HAP-1 (cell line): Measurements from ENCODE around the gene GJA9.

Experiments used
- DNase-seq, 2 experiments: peaks; one replicate each; pipeline ENCODE4 v3.0.0-alpha.2; 2016 to 2020; ENCODE audit warnings: low spot score in 2 of 2
- H3K27me3 ChIP-seq: fragments of 250-450 bp; sonication (Bioruptor Pico); 2 replicates; pipeline ENCODE4 v1.5.1; 2020; ENCODE audit warnings: low read depth, mild to moderate bottlenecking, moderate library complexity
- H3K36me3 ChIP-seq: fragments of 250-450 bp; sonication (Bioruptor Pico); replicated peaks from 2 replicates; pipeline ENCODE4 v1.5.1; 2020; ENCODE audit warnings: mild to moderate bottlenecking
- H3K4me1 ChIP-seq: fragments of 250-450 bp; sonication (Bioruptor Pico); 2 replicates; pipeline ENCODE4 v1.5.1; 2020; ENCODE audit warnings: mild to moderate bottlenecking
- H3K4me3 ChIP-seq: fragments of 250-450 bp; sonication (Bioruptor Pico); 2 replicates; pipeline ENCODE4 v1.5.1; 2020; ENCODE audit warnings: mild to moderate bottlenecking, moderate library complexity
- H3K9me3 ChIP-seq: fragments of 250-450 bp; sonication (Bioruptor Pico); 2 replicates; pipeline ENCODE4 v1.5.1; 2020; ENCODE audit warnings: mild to moderate bottlenecking, moderate library complexity
- in situ Hi-C: fragments of 300-500 bp; cut with MboI; formaldehyde crosslinking; loops from 3 replicates; pipeline ENCODE4 v1.14.3; 2020; ENCODE audit warnings: low sequenced_read_pairs, inconsistent platforms, mixed read lengths

The GJA9 gene

DNA sequence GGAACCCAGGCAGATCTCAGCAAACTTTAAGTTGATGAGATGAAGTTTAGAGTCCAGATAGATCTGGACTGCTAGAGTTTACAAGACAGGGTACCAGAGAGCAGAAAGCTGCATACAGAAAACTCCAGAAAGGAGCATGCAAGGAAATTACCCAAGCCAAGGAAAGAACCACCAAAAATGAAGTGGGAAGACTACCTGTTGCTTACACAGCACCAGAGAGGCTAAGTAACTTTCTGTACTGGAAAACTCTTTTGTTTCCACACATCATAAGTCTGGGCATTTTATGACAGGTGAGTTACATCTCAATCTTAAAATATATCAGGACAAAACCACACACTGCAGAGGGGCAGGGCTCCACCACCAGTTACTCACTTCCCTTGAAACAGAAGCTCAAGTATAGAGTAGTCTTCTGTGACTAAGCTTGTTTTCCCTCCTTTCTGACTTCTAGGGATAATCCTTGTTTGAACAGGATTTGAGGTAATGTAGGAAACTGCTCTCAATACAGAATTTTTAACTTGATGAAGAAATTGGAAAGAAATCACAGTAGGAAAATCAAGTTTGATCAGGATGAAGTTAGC lies 17.4 kb upstream of the GJA9 start:
- DNase-seq: no peak
- H3K4me3 ChIP-seq: no peak overlapping the region
- in situ Hi-C loops: no loop called here
- H3K9me3 ChIP-seq: no peaks in the 10 kb centered on the region
- H3K36me3 ChIP-seq: no peaks in the 10 kb centered on the region
- no peaks in the 10 kb centered on the region for H3K27me3 ChIP-seq
- no peaks in the 10 kb centered on the region for H3K4me1 ChIP-seq

DNA sequence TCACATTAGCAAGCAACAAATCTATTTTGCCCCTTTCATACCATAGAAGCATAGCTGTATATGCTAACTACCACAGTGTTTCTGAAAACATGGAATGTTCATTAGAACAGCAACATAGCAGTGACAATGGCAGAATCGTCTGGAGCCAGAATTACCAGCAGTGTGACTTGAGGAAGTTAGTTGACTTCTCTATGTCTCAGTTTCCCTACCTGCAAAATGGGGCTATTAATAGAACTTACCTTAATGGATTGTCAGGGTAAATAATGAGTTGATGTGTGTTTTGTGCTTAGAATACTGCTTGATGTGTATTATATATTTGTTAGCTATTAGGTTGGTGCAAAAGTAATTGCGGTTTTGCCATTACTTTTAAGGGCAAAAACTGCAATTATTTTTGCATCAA lies 14.8 kb upstream of the GJA9 start:
- Histone ChIP-seq H3K4me1 (no peaks in the 10 kb centered on the region), H3K27me3 (no peaks in the 10 kb centered on the region), H3K4me3 (no peak overlapping the region), H3K9me3 (no peaks in the 10 kb centered on the region), H3K36me3 (no peaks in the 10 kb centered on the region)
- in situ Hi-C loops: no loop called here
- DNase-seq: no peak

DNA sequence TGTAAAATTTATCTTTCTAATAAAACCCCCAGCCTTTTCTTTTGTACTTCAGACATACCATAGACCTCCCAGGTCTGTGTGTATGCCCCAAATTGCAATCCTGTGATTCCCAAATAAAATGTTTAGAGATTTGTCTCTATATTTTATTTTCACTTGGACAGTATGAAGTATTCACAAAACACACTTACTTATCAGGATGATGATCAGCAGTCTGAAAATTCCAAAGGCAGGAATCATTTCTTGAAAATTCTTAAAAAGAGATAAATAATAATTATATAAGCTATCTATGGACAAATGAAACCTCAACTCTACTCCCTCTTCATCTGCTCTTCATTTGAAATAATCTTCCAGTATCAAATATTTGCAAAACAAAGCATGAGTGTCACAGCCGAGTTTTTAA lies 11.6 kb upstream of the GJA9 start:
- no peak for DNase-seq
- Histone ChIP-seq H3K27me3 (no peaks in the 10 kb centered on the region), H3K4me1 (no peaks in the 10 kb centered on the region), H3K4me3 (no peak overlapping the region), H3K36me3 (no peaks in the 10 kb centered on the region), H3K9me3 (no peaks in the 10 kb centered on the region)
- in situ Hi-C loops: no loop called here

DNA sequence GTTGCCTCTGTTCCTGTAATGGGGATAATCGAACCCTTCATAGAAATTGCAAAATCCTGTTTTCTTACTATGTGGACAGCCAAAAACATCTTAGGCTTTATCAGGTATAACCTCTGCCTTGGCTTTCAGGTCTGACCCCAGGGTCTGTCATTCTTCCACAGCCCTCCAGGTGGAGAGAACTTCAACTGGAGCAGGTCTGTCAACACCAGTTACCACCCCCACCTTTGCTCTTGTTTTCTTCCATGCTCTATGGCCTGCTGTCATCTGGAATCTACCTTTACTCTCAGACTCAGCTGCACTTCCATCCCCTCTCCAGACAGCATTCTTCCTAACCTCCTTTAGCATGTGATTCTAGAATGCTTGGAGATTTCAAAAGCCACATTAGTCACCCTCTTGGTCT lies 10.4 kb upstream of the GJA9 start:
- Histone ChIP-seq H3K4me3 (no peak overlapping the region), H3K9me3 (no peaks in the 10 kb centered on the region), H3K36me3 (no peaks in the 10 kb centered on the region), H3K27me3 (no peaks in the 10 kb centered on the region), H3K4me1 (no peaks in the 10 kb centered on the region)
- in situ Hi-C loops: no loop called here
- DNase-seq: no peak

DNA sequence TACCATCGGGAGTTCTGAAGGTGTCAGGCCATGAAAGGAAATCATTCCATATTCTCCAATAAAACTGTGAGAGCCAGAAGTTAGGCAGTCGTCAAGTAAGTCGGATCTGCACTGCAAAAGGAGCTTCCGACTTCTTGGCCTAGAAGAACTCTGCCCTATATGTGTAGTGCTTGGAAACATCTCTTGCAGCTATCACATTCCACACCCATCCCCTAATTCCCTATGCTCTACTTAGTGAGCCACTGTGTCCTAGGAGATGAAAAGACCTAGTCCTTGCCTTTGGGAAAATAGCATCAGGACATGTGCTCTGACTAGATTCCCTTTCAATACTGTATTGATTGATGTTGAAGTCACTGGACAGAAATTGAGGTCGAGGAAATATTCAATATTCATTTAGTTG lies 8.2 kb upstream of the GJA9 start:
- Histone ChIP-seq H3K4me3 (no peak overlapping the region), H3K36me3 (no peaks in the 10 kb centered on the region), H3K9me3 (no peaks in the 10 kb centered on the region), H3K27me3 (no peaks in the 10 kb centered on the region), H3K4me1 (no peaks in the 10 kb centered on the region)
- DNase-seq: no peak
- in situ Hi-C loops: no loop called here

DNA sequence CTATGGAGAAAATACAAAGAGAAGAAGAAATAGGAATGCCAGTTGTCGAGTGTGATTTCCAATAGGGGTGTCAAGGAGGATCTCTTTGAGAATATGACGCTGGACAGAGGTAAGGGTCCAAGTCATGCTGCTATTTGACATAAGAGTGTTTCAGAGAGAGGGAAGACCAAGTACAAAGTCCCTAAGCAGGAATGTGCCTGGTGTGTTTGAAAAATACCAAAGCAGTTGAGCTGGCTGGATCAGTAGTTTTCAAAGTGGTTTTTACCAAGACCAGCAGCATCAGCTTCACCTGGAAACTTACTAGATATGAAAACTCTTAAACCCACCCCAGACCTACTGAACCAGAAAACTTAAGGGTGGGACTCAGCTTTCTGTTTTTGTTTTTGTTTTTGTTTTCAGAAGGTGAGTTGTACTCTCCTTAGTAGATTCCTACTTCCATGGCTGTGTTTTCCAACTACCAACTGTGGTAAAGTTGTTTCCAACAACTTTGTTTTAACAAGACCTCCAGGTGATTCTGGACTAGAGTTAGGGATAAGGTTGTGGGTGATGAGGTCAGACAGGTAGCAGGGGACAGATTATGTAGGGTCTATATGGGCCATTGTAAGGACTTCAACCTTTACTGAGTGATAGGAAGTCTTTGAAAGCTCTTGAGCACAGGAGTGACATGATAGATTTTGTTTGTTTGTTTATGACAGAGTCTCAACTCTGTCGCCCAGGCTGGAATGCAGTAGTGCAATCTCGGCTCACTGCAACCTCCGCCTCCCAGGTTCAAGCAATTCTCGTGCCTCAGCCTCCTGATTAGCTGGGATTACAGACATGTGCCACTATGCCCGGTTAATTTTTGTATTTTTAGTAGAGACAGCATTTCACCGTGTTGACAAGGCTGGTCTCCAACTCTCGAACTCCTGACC lies 7.3 kb upstream of the GJA9 start:
- no peaks in the 10 kb centered on the region for H3K27me3 ChIP-seq
- no peaks in the 10 kb centered on the region for H3K4me1 ChIP-seq
- DNase-seq: no peak
- no peak overlapping the region for H3K4me3 ChIP-seq
- no peaks in the 10 kb centered on the region for H3K9me3 ChIP-seq
- no peaks in the 10 kb centered on the region for H3K36me3 ChIP-seq
- in situ Hi-C loops: no loop called here

DNA sequence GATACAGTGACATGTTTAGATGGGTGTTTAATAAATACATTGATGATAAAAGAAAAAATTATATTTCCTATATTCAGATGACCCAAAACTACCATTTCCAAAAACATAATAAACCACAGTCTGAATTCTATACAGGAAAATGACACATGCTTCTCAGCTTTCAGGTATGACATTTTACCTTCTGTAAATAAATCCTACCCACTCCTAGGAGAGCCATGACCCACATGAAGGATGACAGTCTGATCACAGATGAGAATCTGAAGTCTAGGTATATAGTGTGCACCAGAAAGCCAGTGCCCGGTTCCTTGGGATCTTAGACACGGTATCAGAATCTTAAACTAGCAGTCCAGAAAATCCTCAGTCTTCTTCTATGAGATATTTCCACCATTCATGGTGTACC lies 3.7 kb upstream of the GJA9 start:
- in situ Hi-C loops: no loop called here
- H3K4me1 ChIP-seq: no peaks in the 10 kb centered on the region
- H3K9me3 ChIP-seq: no peaks in the 10 kb centered on the region
- no peak overlapping the region for H3K4me3 ChIP-seq
- H3K36me3 ChIP-seq: no peaks in the 10 kb centered on the region
- H3K27me3 ChIP-seq: no peaks in the 10 kb centered on the region
- no peak for DNase-seq

DNA sequence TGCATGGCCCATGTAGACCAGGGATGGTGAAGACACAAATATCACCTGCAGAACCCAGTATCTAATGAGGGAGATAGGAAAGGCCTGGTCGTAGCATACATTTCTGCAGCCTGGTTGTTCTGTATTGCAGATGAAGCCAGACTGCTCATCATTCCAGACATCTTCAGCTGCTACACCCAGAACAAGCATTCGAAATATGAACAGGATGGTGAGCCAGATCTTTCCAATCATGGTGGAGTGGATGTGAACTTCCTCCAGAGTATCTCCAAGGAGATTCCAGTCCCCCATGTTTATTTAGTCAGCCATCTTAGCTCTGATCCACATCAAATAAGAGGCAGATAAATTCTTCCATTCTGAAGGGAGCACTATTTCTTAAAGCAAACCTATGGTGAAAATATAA lies 5.6 kb downstream of the GJA9 start:
- H3K9me3 ChIP-seq: no peaks in the 10 kb centered on the region

DNA sequence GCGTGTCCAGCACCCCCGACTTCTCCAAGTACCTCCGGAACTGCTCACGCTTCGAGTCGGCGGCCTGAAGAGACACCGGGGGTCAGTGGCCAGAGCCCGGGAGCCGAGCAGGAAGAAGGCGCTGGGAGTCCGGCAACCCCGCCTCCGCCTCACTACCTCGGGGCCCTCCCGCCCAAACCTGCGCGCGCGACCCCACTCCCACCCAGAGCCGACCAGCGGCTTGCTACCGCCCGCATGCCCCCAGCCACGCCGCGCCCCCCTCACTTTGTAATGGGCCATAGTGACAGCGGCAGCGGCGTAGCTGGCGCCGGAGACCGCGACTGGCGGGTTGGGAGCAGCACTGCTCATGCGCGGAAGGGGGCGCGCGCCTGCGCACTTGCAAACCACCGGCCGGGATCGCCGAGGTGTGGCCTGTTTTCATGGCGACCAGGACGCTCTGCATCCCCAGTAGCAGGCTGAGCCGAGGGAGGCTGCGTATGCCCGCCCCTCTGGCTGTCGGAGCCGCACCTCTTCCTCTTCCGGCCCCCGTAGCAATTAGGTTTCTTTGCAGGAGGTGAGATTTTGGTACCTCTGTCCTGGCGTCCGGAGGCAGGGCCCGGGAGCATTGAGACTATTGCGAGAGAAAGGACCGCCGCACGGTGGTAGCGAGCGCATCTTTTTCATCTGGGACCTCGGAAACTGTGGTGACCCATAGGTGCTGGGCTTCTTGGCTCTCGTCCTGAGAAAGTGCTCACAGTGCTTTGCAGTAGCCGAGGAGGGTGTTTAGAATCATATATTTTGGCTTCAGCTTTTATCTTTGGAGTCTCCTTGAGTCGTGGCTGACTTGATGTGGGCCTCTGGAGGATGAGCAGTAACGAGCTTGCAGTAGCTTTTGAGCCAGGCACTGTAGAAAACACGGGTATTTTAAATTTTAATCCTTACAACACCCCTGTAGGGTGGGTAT lies 8.1 kb downstream of the GJA9 start, which contains the start of gene MYCBP:
Gene MYCBP (minus strand): TSS at position 322 of the 943 bp plus-strand sequence. CDS start 43 bp downstream, at position 279.
- peak; percentile 94 to 96 for DNase-seq
- Histone ChIP-seq H3K36me3 (no peaks in the 10 kb centered on the region), H3K27me3 (no peaks in the 10 kb centered on the region), H3K4me1 (peaks cover 5% of the 10 kb centered on the region; the same call in 1 of the 2 replicates), H3K4me3 (peak within 1 kb of the TSS; percentile 88), H3K9me3 (no peaks in the 10 kb centered on the region)
- in situ Hi-C loops: no loop called here

More for the DNA sequence above, 5.6 kb downstream of the GJA9 start:
- H3K36me3 ChIP-seq: no peaks in the 10 kb centered on the region
- H3K27me3 ChIP-seq: no peaks in the 10 kb centered on the region
- H3K4me1 ChIP-seq: peaks cover 5% of the 10 kb centered on the region; the same call in 1 of the 2 replicates
- H3K4me3 ChIP-seq: no peak overlapping the region
- no peak for DNase-seq
- in situ Hi-C loops: no loop called here

DNA sequence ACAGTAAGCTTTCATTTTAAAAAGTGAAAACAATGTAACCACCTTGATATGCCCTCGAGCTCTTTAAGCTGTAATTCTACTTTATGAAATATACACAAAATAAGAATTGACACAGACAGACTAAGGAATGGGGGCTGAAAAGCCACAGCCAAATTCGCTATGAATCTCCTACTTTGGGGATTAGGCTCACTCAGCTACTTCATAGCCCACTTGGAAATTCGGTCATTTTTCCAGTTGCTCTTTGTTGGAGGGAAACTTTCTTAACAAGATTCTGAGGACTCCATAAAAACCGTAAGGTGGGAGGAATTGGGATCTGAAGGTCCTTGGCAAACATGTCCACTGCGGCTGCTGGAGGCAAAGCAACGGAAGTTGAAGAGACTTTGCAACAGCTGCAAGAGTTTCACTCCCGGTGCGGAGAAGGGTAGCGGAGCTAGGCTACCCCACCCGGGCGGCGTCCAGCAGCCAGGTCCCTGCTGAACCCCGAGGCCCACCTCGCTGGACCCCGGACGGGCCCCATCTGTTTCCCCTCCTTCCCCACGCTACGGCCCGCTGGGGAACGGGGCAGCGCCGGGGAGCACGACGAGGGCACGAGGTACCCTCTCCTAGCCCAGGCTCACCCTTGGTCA lies 8.9 kb downstream of the GJA9 start:
- Histone ChIP-seq H3K4me3 (peak overlapping the region; percentile 88), H3K9me3 (no peaks in the 10 kb centered on the region), H3K4me1 (peaks cover 5% of the 10 kb centered on the region; the same call in 1 of the 2 replicates), H3K27me3 (no peaks in the 10 kb centered on the region), H3K36me3 (peaks cover 4% of the 10 kb centered on the region)
- peak in 1 of 2 experiments; percentile 23 for DNase-seq
- in situ Hi-C loops: no loop called here

DNA sequence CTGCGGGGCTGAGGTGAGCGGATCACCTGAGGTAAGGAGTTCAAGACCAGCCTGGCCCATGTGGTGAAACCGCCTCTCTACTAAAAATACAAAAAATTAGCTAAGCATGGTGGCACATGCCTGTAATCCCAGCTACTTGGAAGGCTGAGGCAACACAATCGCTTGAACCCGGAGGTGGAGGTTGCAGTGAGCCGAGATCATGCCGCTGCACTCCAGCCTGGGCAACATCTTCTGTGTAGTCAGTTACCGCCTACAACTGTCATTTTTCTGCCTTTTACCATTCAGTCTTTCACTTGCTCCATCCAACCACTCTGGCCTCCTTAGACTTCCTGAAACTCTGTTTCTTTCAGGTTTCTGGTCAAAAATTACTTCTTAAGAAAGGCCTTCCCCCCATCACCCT lies 10.4 kb downstream of the GJA9 start:
- in situ Hi-C loops: no loop called here
- Histone ChIP-seq H3K4me1 (peaks cover 5% of the 10 kb centered on the region; the same call in 1 of the 2 replicates), H3K4me3 (no peak overlapping the region), H3K27me3 (no peaks in the 10 kb centered on the region), H3K36me3 (peaks cover 8% of the 10 kb centered on the region), H3K9me3 (no peaks in the 10 kb centered on the region)
- DNase-seq: no peak

DNA sequence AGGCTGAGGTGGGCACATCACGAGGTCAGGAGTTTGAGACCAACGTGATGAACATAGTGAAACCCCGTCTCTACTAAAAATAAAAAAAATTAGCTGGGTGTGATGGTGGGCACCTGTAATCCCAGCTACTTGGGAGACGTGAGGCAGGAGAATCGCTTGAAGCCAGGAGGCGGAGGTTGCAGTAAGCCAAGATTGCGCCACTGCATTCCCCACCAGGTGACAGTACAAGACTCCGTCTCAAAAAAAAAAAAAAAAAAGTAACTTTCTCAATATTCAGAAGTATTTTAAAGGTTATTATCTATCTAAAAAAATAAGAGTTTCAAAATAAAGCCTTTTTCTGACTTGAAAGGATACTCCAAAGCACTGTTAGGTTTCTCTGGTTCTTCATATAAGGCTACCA lies 14.2 kb downstream of the GJA9 start:
- Histone ChIP-seq H3K9me3 (no peaks in the 10 kb centered on the region), H3K4me1 (peaks cover 5% of the 10 kb centered on the region; the same call in 1 of the 2 replicates), H3K4me3 (no peak overlapping the region), H3K27me3 (no peaks in the 10 kb centered on the region), H3K36me3 (peaks cover 12% of the 10 kb centered on the region)
- no peak for DNase-seq
- in situ Hi-C loops: no loop called here

DNA sequence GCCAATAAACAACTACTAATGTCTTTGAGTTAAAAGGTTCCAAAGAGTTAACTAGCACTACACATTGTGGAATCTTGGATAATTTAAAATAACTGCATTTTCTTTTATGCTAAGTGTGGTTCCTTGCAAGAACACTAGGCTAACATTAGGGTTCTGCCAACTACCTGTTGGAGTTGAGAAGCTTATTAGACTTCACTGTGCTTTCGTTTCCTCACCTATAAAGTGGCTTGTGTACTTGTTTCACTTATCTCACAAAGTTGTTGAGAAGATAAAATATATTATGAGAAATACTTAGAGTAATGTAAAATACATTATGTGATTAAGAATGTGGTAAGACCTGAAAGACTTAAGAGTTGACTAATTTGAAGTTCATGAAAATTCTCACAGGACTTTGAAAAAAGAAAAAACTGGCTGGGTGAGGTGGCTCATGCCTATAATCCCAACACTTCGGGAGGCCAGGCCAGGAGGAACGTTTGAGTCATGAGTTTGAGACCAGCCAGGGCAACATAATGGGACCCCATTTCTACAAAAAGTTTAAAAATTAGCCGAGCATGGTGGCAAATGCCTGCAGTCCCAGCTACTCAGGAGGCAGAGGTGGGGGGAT lies 16.2 kb downstream of the GJA9 start:
- Histone ChIP-seq H3K36me3 (peaks cover 14% of the 10 kb centered on the region), H3K27me3 (no peaks in the 10 kb centered on the region), H3K4me3 (no peak overlapping the region), H3K9me3 (no peaks in the 10 kb centered on the region), H3K4me1 (0 out of 2 replicates have a peak, but pooled peaks cover 8% of the 10 kb centered on the region)
- in situ Hi-C loops: no loop called here
- DNase-seq: no peak
